HEK293 (cell line): ENCODE data around the gene SYNPO2L.

ENCODE experiments used
- MEIS1 ChIP-seq: sonication (generic); formaldehyde crosslinking; IDR thresholded peaks from 2 replicates; pipeline ENCODE4 v1.8.1; 2022; ENCODE audit warnings: missing genetic modification reagents, mild to moderate bottlenecking, borderline replicate concordance
- ZNF174 ChIP-seq: fragments of 450-650 bp; formaldehyde crosslinking; IDR thresholded peaks from 2 replicates; pipeline ENCODE4 v1.5.0; 2017; ENCODE audit warnings: missing biosample characterization, mild to moderate bottlenecking, missing genetic modification characterization
- TF ChIP-seq, protein P1 (sequence below): fragments of 450-650 bp; formaldehyde crosslinking; IDR thresholded peaks from 2 replicates; pipeline ENCODE4 v1.5.1; 2016; ENCODE audit warnings: missing biosample characterization, missing genetic modification characterization

DNA sequence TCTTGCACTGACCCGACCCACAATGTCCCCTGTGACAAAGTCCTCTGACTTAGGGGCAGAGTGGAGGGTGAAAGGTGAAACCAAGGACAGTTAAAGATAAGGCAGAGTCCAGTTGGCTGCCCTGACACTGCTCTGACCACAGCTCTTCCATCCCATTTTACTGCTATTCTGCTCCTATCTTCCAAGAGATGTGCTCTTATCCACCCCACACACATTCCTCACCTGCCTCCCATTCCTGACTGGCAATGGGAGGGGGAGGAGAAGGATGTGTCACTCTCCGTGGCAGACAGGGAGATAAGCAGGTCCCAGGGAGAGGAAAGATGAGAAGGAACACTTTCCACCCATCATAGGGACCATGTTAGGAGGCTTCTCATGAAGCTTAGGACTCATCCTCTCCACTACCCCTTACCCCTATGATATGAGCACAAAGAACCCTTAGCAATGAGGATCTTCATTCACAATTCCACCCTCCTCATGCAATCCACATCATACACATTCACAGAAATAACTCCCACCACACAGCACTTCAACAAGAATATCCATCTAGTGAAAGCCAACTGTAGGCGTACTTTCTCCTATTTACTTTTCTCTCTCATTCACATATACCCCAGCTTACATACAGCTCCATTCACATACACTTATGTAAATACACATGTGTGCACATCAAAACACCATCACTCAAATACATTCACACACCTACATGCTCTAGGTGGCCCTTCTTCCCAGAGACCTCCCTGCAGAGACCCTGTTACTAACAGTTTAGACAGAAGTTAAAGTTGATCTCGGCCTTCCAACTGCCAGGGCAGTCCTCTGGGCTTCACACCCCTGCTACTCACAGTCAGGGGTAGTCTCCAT lies 6.6 kb downstream of the SYNPO2L start:
- TF ChIP-seq MEIS1 (CRISPR knock-in tag) (no peak), ZNF174 (tag by site-specific recombination) (no peak)
- TF ChIP-seq, protein P1, sequence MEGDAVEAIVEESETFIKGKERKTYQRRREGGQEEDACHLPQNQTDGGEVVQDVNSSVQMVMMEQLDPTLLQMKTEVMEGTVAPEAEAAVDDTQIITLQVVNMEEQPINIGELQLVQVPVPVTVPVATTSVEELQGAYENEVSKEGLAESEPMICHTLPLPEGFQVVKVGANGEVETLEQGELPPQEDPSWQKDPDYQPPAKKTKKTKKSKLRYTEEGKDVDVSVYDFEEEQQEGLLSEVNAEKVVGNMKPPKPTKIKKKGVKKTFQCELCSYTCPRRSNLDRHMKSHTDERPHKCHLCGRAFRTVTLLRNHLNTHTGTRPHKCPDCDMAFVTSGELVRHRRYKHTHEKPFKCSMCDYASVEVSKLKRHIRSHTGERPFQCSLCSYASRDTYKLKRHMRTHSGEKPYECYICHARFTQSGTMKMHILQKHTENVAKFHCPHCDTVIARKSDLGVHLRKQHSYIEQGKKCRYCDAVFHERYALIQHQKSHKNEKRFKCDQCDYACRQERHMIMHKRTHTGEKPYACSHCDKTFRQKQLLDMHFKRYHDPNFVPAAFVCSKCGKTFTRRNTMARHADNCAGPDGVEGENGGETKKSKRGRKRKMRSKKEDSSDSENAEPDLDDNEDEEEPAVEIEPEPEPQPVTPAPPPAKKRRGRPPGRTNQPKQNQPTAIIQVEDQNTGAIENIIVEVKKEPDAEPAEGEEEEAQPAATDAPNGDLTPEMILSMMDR = no peak
